Esophagus (tissue), 2 donors: ENCODE data around the gene XPO6. TPM values are rescaled to one million over a fixed set of nuclear protein-coding genes. Genes with fewer than 3 reads are reported as not detected.

Experiments
- H3K27ac ChIP-seq, 2 donors: one replicate each; pipeline ENCODE4 v1.5.1; 2013; ENCODE audit warnings: low read depth in 2 of 2, mild to moderate bottlenecking in 2 of 2, inconsistent platforms in 1 of 2, low read length in 1 of 2, moderate library complexity in 1 of 2
- H3K27me3 ChIP-seq, 2 donors: one replicate each; pipeline ENCODE4 v1.6.1; 2013; ENCODE audit warnings: low read length in 2 of 2, control low read depth in 1 of 2, mild to moderate bottlenecking in 1 of 2; ENCODE audit not compliant: insufficient read depth in 2 of 2, control insufficient read depth in 1 of 2
- H3K36me3 ChIP-seq, 2 donors: one replicate each; pipeline ENCODE4 v1.6.1; 2013; ENCODE audit warnings: low read length in 1 of 2; ENCODE audit not compliant: control insufficient read depth in 2 of 2, insufficient read depth in 2 of 2
- H3K4me1 ChIP-seq, 2 donors: one replicate each; pipeline ENCODE4 v1.6.1; 2013; ENCODE audit warnings: low read length in 1 of 2; ENCODE audit not compliant: control insufficient read depth in 2 of 2, insufficient read depth in 2 of 2
- H3K4me3 ChIP-seq, 2 donors: one replicate each; pipeline ENCODE4 v1.5.1; 2013; ENCODE audit warnings: low read length in 2 of 2, mild to moderate bottlenecking in 2 of 2, low read depth in 1 of 2, moderate library complexity in 1 of 2
- H3K9me3 ChIP-seq, 2 donors: one replicate each; pipeline ENCODE4 v1.6.1; 2013; ENCODE audit warnings: mild to moderate bottlenecking in 2 of 2, low read depth in 1 of 2, low read length in 1 of 2, moderate library complexity in 1 of 2; ENCODE audit not compliant: control insufficient read depth in 2 of 2, insufficient read depth in 1 of 2
- WGBS, 2 donors: extraction: QIAGEN DNeasy Blood & Tissue Kit; methylation state at CpG; one replicate each; pipeline ENCODE4 v1.1.7; 2013; 5-methylcytosine and 5-hydroxymethylcytosine counted together
- polyA plus RNA-seq, 2 donors: library from polyadenylated mRNA; stranded (reverse); fragments of 200-250 nt; gene quantifications; one replicate each; pipeline ENCODE4 v1.2.3, GENCODE V29; 2013
- donor health status: healthy with polysubstance abuse.
- donor health status: Bipolar disorder and iron deficiency.

Gene XPO6
- polyA plus RNA-seq, 2 donors: 50.6 to 52.1 TPM

- no peaks in the 10 kb centered on the region for H3K9me3 ChIP-seq
- 88 to 94% methylated on average over 6 of the region's 6 CpGs for WGBS, 2 donors
- peaks cover 17 to 20% of the 10 kb centered on the region in 2 donors for H3K36me3 ChIP-seq
- no peak overlapping the region for H3K27ac ChIP-seq
- H3K27me3 ChIP-seq: no peaks in the 10 kb centered on the region
- no peak overlapping the region for H3K4me3 ChIP-seq
- H3K4me1 ChIP-seq: peaks cover 10 to 13% of the 10 kb centered on the region in 2 donors
Measured at GRCh38 chr16:28204622-28205021, 7.1 kb downstream of the XPO6 start.

- Histone ChIP-seq H3K27ac (no peak overlapping the region), H3K4me3 (no peak overlapping the region), H3K9me3 (no peaks in the 10 kb centered on the region), H3K4me1 (peaks cover 10 to 13% of the 10 kb centered on the region in 2 donors), H3K27me3 (no peaks in the 10 kb centered on the region), H3K36me3 (peaks cover 17 to 20% of the 10 kb centered on the region in 2 donors)
- 54 to 66% methylated on average over 4 of the region's 4 CpGs for WGBS, 2 donors
Measured at GRCh38 chr16:28204204-28204603, 7.6 kb downstream of the XPO6 start.

- H3K36me3 ChIP-seq: peaks cover 17% of the 10 kb centered on the region in 2 donors
- no peak overlapping the region for H3K4me3 ChIP-seq
- H3K27ac ChIP-seq: no peak overlapping the region
- H3K9me3 ChIP-seq: no peaks in the 10 kb centered on the region
- WGBS, 2 donors: 91 to 93% methylated on average over 6 of the region's 6 CpGs
- H3K27me3 ChIP-seq: no peaks in the 10 kb centered on the region
- peaks cover 5 to 11% of the 10 kb centered on the region in 2 donors for H3K4me1 ChIP-seq
Measured at GRCh38 chr16:28202147-28202746, 9.5 kb downstream of the XPO6 start.

- H3K36me3 ChIP-seq: peaks cover 17% of the 10 kb centered on the region in 2 donors
- 88 to 93% methylated on average over 5 of the region's 5 CpGs for WGBS, 2 donors
- H3K9me3 ChIP-seq: no peaks in the 10 kb centered on the region
- H3K27ac ChIP-seq: no peak overlapping the region
- peaks cover 5 to 11% of the 10 kb centered on the region in 2 donors for H3K4me1 ChIP-seq
- no peaks in the 10 kb centered on the region for H3K27me3 ChIP-seq
- H3K4me3 ChIP-seq: no peak overlapping the region
Measured at GRCh38 chr16:28200661-28201060, 11.1 kb downstream of the XPO6 start.

- Histone ChIP-seq H3K36me3 (peaks cover 0 to 6% of the 10 kb centered on the region in 2 donors), H3K27me3 (no peaks in the 10 kb centered on the region), H3K9me3 (no peaks in the 10 kb centered on the region), H3K4me1 (no peaks in the 10 kb centered on the region), H3K4me3 (no peak overlapping the region), H3K27ac (no peak overlapping the region)
- 88 to 93% methylated on average over 5 of the region's 5 CpGs for WGBS, 2 donors
Measured at GRCh38 chr16:28196387-28196987, 15.3 kb downstream of the XPO6 start.

- Histone ChIP-seq H3K27me3 (no peaks in the 10 kb centered on the region), H3K9me3 (no peaks in the 10 kb centered on the region), H3K4me3 (no peak overlapping the region), H3K36me3 (peaks cover 0 to 5% of the 10 kb centered on the region in 2 donors), H3K27ac (no peak overlapping the region), H3K4me1 (no peaks in the 10 kb centered on the region)
- 96 to 98% methylated on average over 2 of the region's 2 CpGs for WGBS, 2 donors
Measured at GRCh38 chr16:28195859-28196258, 15.9 kb downstream of the XPO6 start.

- Histone ChIP-seq H3K4me1 (no peaks in the 10 kb centered on the region), H3K27me3 (no peaks in the 10 kb centered on the region), H3K36me3 (peaks cover 0 to 3% of the 10 kb centered on the region in 2 donors), H3K4me3 (no peak overlapping the region), H3K9me3 (no peaks in the 10 kb centered on the region), H3K27ac (peak overlapping the region; percentile 1 to 52)
- WGBS, 2 donors: 68 to 74% methylated on average over 14 of the region's 14 CpGs
Measured at GRCh38 chr16:28193530-28194423, 18.0 kb downstream of the XPO6 start.

- Histone ChIP-seq H3K27me3 (no peaks in the 10 kb centered on the region), H3K4me3 (no peak overlapping the region), H3K36me3 (peaks cover 0 to 3% of the 10 kb centered on the region in 2 donors), H3K4me1 (no peaks in the 10 kb centered on the region), H3K9me3 (no peaks in the 10 kb centered on the region), H3K27ac (peak overlapping the region in 1 of 2 donors; percentile 52)
- WGBS, 2 donors: 69 to 74% methylated on average over 10 of the region's 10 CpGs
Measured at GRCh38 chr16:28192806-28193529, 18.8 kb downstream of the XPO6 start.

GRCh38 chr16:28191364-28191960 lies 20.3 kb downstream of the XPO6 start:
- peaks cover 0 to 3% of the 10 kb centered on the region in 2 donors for H3K36me3 ChIP-seq
- no peaks in the 10 kb centered on the region for H3K27me3 ChIP-seq
- H3K4me3 ChIP-seq: no peak overlapping the region
- no peaks in the 10 kb centered on the region for H3K9me3 ChIP-seq
- H3K4me1 ChIP-seq: no peaks in the 10 kb centered on the region
- peak overlapping the region in 1 of 2 donors; percentile 51 for H3K27ac ChIP-seq
- 39 to 49% methylated on average over 3 of the region's 3 CpGs for WGBS, 2 donors
